Esophagus (tissue), 2 donors: Measurements from ENCODE around the gene FBXW4. TPM values are rescaled to one million over a fixed set of nuclear protein-coding genes. Genes with fewer than 3 reads are reported as not detected.
"Not testable (repeated sequence)": the region's sequence is repeated elsewhere in the genome, so short reads cannot be mapped to it uniquely, and the experiment has no call there.

Experiments used
- H3K27ac ChIP-seq, 2 donors: one replicate each; pipeline ENCODE4 v1.5.1; 2013; ENCODE audit warnings: low read depth in 2 of 2, mild to moderate bottlenecking in 2 of 2, inconsistent platforms in 1 of 2, low read length in 1 of 2, moderate library complexity in 1 of 2
- H3K27me3 ChIP-seq, 2 donors: one replicate each; pipeline ENCODE4 v1.6.1; 2013; ENCODE audit warnings: low read length in 2 of 2, control low read depth in 1 of 2, mild to moderate bottlenecking in 1 of 2; ENCODE audit not compliant: insufficient read depth in 2 of 2, control insufficient read depth in 1 of 2
- H3K36me3 ChIP-seq, 2 donors: one replicate each; pipeline ENCODE4 v1.6.1; 2013; ENCODE audit warnings: low read length in 1 of 2; ENCODE audit not compliant: control insufficient read depth in 2 of 2, insufficient read depth in 2 of 2
- H3K4me1 ChIP-seq, 2 donors: one replicate each; pipeline ENCODE4 v1.6.1; 2013; ENCODE audit warnings: low read length in 1 of 2; ENCODE audit not compliant: control insufficient read depth in 2 of 2, insufficient read depth in 2 of 2
- H3K4me3 ChIP-seq, 2 donors: one replicate each; pipeline ENCODE4 v1.5.1; 2013; ENCODE audit warnings: low read length in 2 of 2, mild to moderate bottlenecking in 2 of 2, low read depth in 1 of 2, moderate library complexity in 1 of 2
- H3K9me3 ChIP-seq, 2 donors: one replicate each; pipeline ENCODE4 v1.6.1; 2013; ENCODE audit warnings: mild to moderate bottlenecking in 2 of 2, low read depth in 1 of 2, low read length in 1 of 2, moderate library complexity in 1 of 2; ENCODE audit not compliant: control insufficient read depth in 2 of 2, insufficient read depth in 1 of 2
- WGBS, 2 donors: extraction: QIAGEN DNeasy Blood & Tissue Kit; methylation state at CpG; one replicate each; pipeline ENCODE4 v1.1.7; 2013; 5-methylcytosine and 5-hydroxymethylcytosine counted together
- polyA plus RNA-seq, 2 donors: library from polyadenylated mRNA; stranded (reverse); fragments of 200-250 nt; gene quantifications; one replicate each; pipeline ENCODE4 v1.2.3, GENCODE V29; 2013
- donor health status: healthy with polysubstance abuse.
- donor health status: Bipolar disorder and iron deficiency.

The FBXW4 gene
- polyA plus RNA-seq, 2 donors, result 27.0 to 31.1 TPM

DNA sequence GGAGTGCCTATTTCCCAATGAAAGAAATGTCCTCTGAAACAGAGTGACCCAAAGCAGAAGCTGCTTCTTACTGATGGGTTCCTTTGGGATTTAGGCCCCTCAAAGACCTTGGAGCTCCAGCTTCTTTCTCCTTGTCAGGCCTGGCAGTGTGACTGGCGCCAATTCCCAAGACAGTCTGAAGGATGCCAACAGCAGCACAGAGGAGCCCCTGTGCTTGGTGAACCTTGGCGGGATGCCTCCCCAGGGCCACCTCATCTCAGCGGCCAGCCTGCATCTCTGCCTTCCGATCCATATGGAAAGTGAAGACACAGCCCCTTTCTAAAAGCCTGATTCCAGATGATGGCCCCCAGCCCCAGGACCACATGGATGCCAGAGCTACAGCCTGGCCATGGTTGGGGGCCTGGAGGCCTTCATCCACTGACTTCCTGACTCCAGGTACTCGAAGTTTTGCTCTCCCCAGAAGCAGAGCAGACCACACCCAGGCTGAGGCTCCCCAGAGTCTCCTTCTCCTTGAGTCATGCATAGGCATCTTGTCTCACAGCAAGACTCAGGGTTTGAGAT lies 45.4 kb downstream of the FBXW4 start:
- Histone ChIP-seq H3K4me1 (no peaks in the 10 kb centered on the region), H3K4me3 (no peak overlapping the region), H3K36me3 (peaks cover 8 to 10% of the 10 kb centered on the region in 2 donors), H3K27me3 (no peaks in the 10 kb centered on the region), H3K9me3 (no peaks in the 10 kb centered on the region), H3K27ac (no peak overlapping the region)
- 89% methylated on average over 5 of the region's 5 CpGs for WGBS, 2 donors

DNA sequence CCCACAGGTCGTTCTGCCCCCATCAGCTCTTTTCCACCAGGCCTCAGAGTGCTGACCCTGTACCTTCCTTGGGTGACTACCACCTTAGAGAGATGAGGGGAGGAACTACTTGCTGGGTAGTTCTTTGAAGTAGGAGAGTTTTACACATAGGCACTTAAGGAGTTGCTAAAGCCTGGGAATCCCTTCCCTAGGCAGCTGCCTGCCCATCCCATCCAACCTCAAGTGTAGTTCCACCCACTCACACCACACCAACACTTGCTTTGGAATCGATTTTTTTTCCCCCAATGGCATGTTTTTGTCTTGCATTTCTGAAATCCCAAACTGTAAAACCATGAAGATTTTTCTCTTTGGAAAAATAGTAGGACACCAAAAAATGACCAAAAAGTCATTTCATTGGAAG lies 47.7 kb downstream of the FBXW4 start:
- Histone ChIP-seq H3K27ac (no peak overlapping the region), H3K27me3 (no peaks in the 10 kb centered on the region), H3K4me3 (no peak overlapping the region), H3K9me3 (no peaks in the 10 kb centered on the region), H3K4me1 (peaks cover 0 to 2% of the 10 kb centered on the region in 2 donors), H3K36me3 (peaks cover 8 to 13% of the 10 kb centered on the region in 2 donors)
- 91 to 92% methylated on average over 2 of the region's 2 CpGs for WGBS, 2 donors

DNA sequence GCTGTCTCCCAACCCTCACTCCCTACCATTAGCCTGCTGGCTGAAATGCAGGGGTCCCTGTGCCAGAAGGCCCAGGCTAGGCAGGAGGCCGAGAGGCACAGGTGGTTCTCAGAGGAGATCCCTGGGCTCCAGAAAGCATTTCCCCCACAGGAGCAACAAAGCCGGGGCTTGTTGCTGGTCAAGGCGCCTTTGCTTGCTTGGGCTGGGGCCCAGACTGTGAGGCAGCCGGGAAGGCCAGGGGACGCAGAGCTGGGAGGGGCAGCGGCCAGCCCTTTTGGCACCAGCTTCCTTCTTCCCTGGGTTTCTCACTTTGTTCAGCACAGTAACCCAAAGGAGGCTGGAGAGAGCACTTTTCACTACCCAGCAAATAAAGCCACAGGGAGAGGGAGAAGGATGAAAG lies 48.6 kb downstream of the FBXW4 start:
- Histone ChIP-seq H3K27me3 (no peaks in the 10 kb centered on the region), H3K9me3 (no peaks in the 10 kb centered on the region), H3K27ac (no peak overlapping the region), H3K4me1 (peaks cover 0 to 2% of the 10 kb centered on the region in 2 donors), H3K36me3 (peaks cover 8 to 13% of the 10 kb centered on the region in 2 donors), H3K4me3 (no peak overlapping the region)
- 80 to 84% methylated on average over 6 of the region's 6 CpGs for WGBS, 2 donors

DNA sequence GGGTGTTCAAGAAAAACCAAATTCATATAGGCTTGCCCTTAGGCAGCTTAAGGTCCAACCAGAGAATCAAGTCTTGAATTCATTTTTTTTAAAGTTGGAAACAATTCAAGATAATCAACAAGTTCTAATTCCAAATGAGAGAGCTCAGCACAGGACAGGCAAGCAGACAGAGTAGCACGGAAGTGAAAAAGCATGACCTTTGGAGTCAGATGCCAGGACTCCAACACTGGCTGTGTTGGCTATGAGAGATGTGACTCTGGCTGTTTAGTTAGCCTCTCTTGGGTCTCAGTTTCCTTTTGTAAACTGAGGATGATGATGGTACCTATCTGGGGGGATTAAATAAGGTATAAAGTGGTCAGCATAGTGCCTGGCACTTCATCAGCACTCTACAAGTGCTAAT lies 49.3 kb downstream of the FBXW4 start:
- WGBS, 2 donors, result 71 to 88% methylated on average over 1 of the region's 1 CpG
- Histone ChIP-seq H3K4me3 (no peak overlapping the region), H3K27ac (no peak overlapping the region), H3K27me3 (no peaks in the 10 kb centered on the region), H3K4me1 (peaks cover 0 to 2% of the 10 kb centered on the region in 2 donors), H3K36me3 (peaks cover 6 to 13% of the 10 kb centered on the region in 2 donors), H3K9me3 (no peaks in the 10 kb centered on the region)

DNA sequence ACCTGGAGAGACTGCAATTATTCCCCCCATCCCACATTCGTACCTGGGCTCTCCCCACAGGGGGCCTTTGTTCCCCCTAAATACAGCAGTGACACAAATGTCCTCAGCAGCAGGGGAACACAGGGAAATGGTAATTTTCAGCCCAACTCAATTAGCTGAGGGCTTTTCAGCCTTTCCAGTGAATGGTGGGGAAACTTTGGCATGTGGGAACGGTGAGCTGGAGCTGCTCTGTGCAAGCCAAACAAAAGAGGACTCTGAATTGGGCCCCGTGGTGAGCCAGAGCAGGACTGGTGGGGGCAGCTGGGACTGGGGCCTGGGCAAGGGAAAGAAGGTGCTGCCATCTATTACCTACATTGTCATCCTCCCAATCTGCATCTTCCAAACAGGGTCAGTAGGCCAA lies 51.0 kb downstream of the FBXW4 start:
- Histone ChIP-seq H3K27ac (no peak overlapping the region), H3K27me3 (no peaks in the 10 kb centered on the region), H3K4me3 (no peak overlapping the region), H3K36me3 (peaks cover 6 to 11% of the 10 kb centered on the region in 2 donors), H3K9me3 (no peaks in the 10 kb centered on the region), H3K4me1 (peaks cover 0 to 2% of the 10 kb centered on the region in 2 donors)
- WGBS, 2 donors, result 73 to 74% methylated on average over 3 of the region's 3 CpGs

DNA sequence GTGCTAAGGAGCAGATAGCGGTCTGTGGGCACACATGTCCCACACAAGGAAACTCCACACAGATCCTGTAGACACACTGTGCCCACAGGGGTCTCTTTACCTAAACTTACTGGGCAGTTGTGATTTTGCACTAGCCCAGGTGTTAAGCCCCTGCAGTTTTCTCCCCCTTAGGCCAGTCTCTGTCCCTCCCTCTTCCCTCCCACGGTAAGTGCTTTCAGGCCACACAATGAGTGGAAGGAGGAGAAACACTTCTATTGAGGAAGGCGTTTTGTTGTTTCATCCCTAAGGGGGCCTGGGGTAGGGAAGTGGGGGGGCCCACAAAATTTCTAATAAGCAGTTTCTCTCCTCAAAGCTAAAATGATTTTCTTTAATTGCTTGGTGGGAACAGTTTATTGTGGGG lies 51.4 kb downstream of the FBXW4 start:
- 74 to 79% methylated on average over 3 of the region's 3 CpGs for WGBS, 2 donors
- Histone ChIP-seq H3K4me3 (no peak overlapping the region), H3K9me3 (no peaks in the 10 kb centered on the region), H3K27me3 (no peaks in the 10 kb centered on the region), H3K27ac (no peak overlapping the region), H3K4me1 (peaks cover 0 to 2% of the 10 kb centered on the region in 2 donors), H3K36me3 (peaks cover 10 to 15% of the 10 kb centered on the region in 2 donors)

DNA sequence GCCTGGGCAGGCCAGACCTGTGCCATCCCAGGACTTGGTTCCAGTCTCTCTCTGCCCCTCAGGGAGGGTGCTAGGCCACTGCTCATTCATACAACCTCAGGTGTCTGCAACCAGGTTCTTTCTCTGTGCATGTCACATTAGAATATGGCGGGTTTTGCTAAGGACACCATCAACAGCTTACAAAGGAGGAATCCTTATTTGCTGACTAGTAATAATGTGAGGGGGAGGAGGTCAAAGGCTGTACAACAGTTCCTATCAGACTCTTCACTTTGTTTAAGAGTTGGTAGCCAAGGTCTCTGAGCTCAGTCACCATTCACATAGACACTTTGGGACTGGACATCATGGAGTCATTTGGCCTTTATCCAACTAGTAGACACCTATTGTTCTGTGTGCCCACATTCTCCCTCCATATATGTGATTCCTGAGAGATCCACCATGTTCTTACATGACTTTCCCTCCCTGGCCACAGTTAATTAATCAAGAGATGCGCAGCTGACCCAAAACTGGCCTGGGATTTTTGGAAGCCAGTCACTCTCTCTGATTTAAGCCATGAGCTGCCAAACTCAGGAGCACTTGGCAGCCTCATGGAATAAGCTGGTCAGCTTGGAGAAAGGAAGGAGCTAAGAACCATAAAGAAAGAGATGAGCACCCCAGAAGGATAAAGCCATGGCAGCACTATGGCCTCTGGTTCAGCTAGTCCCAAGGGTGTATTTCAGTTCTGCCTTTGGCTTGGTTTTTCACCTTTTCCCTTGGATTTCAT lies 55.6 kb downstream of the FBXW4 start:
- Histone ChIP-seq H3K36me3 (peaks cover 4 to 13% of the 10 kb centered on the region in 2 donors), H3K4me3 (no peak overlapping the region), H3K27ac (no peak overlapping the region), H3K4me1 (peaks cover 0 to 2% of the 10 kb centered on the region in 2 donors), H3K9me3 (no peaks in the 10 kb centered on the region), H3K27me3 (no peaks in the 10 kb centered on the region)
- 97 to 98% methylated on average over 2 of the region's 2 CpGs for WGBS, 2 donors

DNA sequence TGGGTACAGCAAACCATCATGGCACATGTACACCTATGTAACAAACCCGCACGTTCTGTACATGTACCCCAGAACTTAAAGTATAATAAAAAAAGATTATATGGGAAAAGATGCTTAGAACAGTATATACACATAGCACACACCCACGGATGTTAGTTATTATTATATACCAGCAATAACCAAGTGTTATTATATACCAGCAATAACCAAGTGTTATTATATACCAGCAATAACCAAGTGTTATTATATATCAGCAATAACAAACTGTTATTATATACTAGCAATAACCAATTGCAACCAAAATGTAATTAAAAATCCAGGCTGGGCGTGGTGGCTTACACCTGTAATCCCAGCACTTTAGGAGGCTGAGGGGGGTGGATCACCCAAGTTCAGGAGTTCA lies 61.5 kb downstream of the FBXW4 start:
- H3K27ac ChIP-seq, H3K4me1 ChIP-seq, H3K36me3 ChIP-seq, H3K27me3 ChIP-seq, H3K4me3 ChIP-seq, H3K9me3 ChIP-seq: not testable (repeated sequence)
- WGBS, 2 donors, result 94 to 95% methylated on average over 4 of the region's 4 CpGs

DNA sequence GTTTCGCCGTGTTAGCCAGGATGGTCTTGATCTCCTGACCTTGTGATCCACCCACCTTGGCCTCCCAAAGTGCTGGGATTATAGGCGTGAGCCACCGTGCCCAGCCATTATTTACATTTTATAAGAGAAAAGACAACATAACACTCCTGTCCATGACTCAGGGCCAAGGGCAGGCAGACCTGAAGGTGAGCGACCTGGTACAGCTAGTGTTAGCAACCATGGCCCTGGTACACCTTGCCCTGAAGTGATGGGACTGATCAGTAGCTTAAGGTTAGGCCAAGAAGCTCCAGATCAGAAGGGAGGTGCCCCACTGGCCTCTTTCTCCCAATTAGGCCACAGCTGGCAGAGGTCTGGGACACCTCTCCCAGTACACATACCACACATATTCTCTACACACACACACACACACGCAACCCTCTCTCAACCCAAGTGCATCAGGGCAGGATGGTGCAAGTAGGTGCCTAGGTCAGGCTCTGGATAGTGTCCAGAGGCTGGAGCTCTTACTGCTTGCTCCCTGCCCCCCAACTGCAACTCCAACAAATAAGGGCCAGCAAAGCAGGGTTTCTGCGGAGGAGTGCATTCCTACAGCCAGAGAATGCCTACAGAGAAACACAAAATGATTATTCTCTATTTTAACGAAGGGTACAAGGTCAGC lies 63.0 kb downstream of the FBXW4 start:
- Histone ChIP-seq H3K27me3 (no peaks in the 10 kb centered on the region), H3K27ac (no peak overlapping the region), H3K9me3 (no peaks in the 10 kb centered on the region), H3K4me1 (no peaks in the 10 kb centered on the region), H3K4me3 (no peak overlapping the region), H3K36me3 (peaks cover 0 to 6% of the 10 kb centered on the region in 2 donors)
- WGBS, 2 donors, result 79 to 92% methylated on average over 7 to 8 of the region's 8 CpGs
